ENCODE measurements around the gene RAP1GAP2.

- TF ChIP-seq TAF1 (IDR thresholded peaks at IDR 0.05; ENCODE audit: low read depth, low read length) (no peak), POLR2A (IDR thresholded peaks at IDR 0.05; ENCODE audit: low read depth, low read length) (no peak), POLR2AphosphoS5 (IDR thresholded peaks at IDR 0.05; ENCODE audit: low read depth, low read length) (no peak), POU2F2 (IDR thresholded peaks at IDR 0.05; ENCODE audit: low read depth, low read length) (no peak)
Measured at GRCh38 chr17:3004925-3005324, 208.7 kb downstream of the RAP1GAP2 start.
